ENCODE data around the gene KANTR. TPM values are rescaled to one million over a fixed set of nuclear protein-coding genes. Genes with fewer than 3 reads are reported as not detected.

KANTR gene
- total and polyA plus RNA-seq, 2 donors (not counting 3 experiments of a cell fraction or from before 2014, with no cell fraction given) = 3.1 to 9.8 TPM

- Histone ChIP-seq H3K4me1 (ENCODE audit: control insufficient read depth, extremely low read depth, insufficient read depth, low read length) (no peaks in the 10 kb centered on the region), H3K27ac (ENCODE audit: insufficient read depth, low read depth, low read length) (no peak overlapping the region), H3K4me3 (replicated peaks in 1 of 3; ENCODE audit: insufficient read depth in 1 of 3, low read depth in 1 of 3, low read length in 3 of 3) (no peak overlapping the region), H3K9me3 (replicated peaks; ENCODE audit: control insufficient read depth, insufficient read depth, low read length) (no peaks in the 10 kb centered on the region), H3K27me3 (ENCODE audit: control insufficient read depth in 2 of 2, insufficient read depth in 2 of 2, low read length in 2 of 2) (no peaks in the 10 kb centered on the region), H3K9ac (replicated peaks; ENCODE audit: extremely low read depth, insufficient read depth, low read length) (no peak overlapping the region), H3K36me3 (ENCODE audit: control insufficient read depth in 2 of 2, extremely low read depth in 1 of 2, insufficient read depth in 2 of 2, low read length in 2 of 2) (no peaks in the 10 kb centered on the region), H3K79me2 (ENCODE audit: control insufficient read depth, insufficient read depth, low read length) (no peaks in the 10 kb centered on the region), H3K9me1 (replicated peaks; ENCODE audit: control insufficient read depth, extremely low read depth, insufficient read depth, low read length) (no peaks in the 10 kb centered on the region), H3K4me2 (ENCODE audit: insufficient read depth, low read length) (no peak overlapping the region), H4K20me1 (replicated peaks; ENCODE audit: control insufficient read depth, extremely low read depth, insufficient read depth, low read length) (no peaks in the 10 kb centered on the region), H2AFZ (ENCODE audit: low read depth, low read length) (no peak overlapping the region)
- DNase-seq (ENCODE audit: low read depth, low spot score) = no peak
- intact Hi-C loops (cut with micrococcal nuclease) (no loop called here), dilution Hi-C loops (cut with MboI; ENCODE audit: extremely low pct_ligation_motif_present, low sequenced_read_pairs) (no loop called here)
- FAIRE-seq = no peak
- ChIA-PET POLR2A (no interaction called here), CTCF (no interaction called here)
- BruUV-seq (replicated peaks) = no TSS peak
- TF ChIP-seq FOS (IDR thresholded peaks at IDR 0.05; ENCODE audit: borderline replicate concordance, insufficient read depth, low read length) = no peak
- no peak for TF ChIP-seq POLR2A (IDR thresholded peaks at IDR 0.05; ENCODE audit: low read depth, low read length)
- TF ChIP-seq MYC (IDR thresholded peaks at IDR 0.05; ENCODE audit: low read depth, low read length) = no peak
- TF ChIP-seq JUN (IDR thresholded peaks at IDR 0.05; ENCODE audit: borderline replicate concordance, insufficient read depth, insufficient read length, low read depth) = no peak
Measured at GRCh38 chrX:53171356-53171755, 77.4 kb downstream of the KANTR start.

Small RNA genes within 50 kb of the gene (small RNA-seq; reads per million reads assigned to genes)
- gene AL139396.1 (ENCODE audit: insufficient read depth, insufficient read length, low read depth, low replicate concordance) (not detected), gene AL591212.2 (ENCODE audit: insufficient read depth, insufficient read length, low read depth, low replicate concordance) (not detected)

Other genes starting within 250 kb of the KANTR start
- gene XAGE3, start 226.1 kb upstream of the KANTR start, total RNA-seq = not detected in 2 replicates
- gene XAGE3, start 226.1 kb upstream of the KANTR start, polyA plus RNA-seq = not detected in 2 replicates
- gene FAM156B, start 196.8 kb upstream of the KANTR start, total RNA-seq = 10.8 and 16.7 TPM in 2 replicates
- 33.9 and 35.4 TPM in 2 replicates for gene FAM156B, start 196.8 kb upstream of the KANTR start, polyA plus RNA-seq
- gene FAM156A, start 135.6 kb upstream of the KANTR start, total RNA-seq = 15.3 and 18.2 TPM in 2 replicates
- 11.3 and 16.1 TPM in 2 replicates for gene FAM156A, start 135.6 kb upstream of the KANTR start, polyA plus RNA-seq
- gene GPR173, start 45.4 kb upstream of the KANTR start, total RNA-seq = 8.3 and 11.3 TPM in 2 replicates
- 9.2 and 12.7 TPM in 2 replicates for gene GPR173, start 45.4 kb upstream of the KANTR start, polyA plus RNA-seq
- 15.9 and 17.3 TPM in 2 replicates for gene TSPYL2, start 11.8 kb upstream of the KANTR start, total RNA-seq
- 17.8 and 18.9 TPM in 2 replicates for gene TSPYL2, start 11.8 kb upstream of the KANTR start, polyA plus RNA-seq
- gene KDM5C, start 131.1 kb downstream of the KANTR start, total RNA-seq = 77.8 and 78.7 TPM in 2 replicates
- gene KDM5C, start 131.1 kb downstream of the KANTR start, polyA plus RNA-seq = 44.7 and 45.9 TPM in 2 replicates
- gene IQSEC2, start 187.4 kb downstream of the KANTR start, total RNA-seq = 9.4 and 9.9 TPM in 2 replicates
- gene IQSEC2, start 187.4 kb downstream of the KANTR start, polyA plus RNA-seq = 5.4 and 6.7 TPM in 2 replicates